Tibial nerve (tissue), 4 donors: ENCODE results near the gene HOPX. TPM values are rescaled to one million over a fixed set of nuclear protein-coding genes. Genes with fewer than 3 reads are reported as not detected.

Experiments used
- DNase-seq, 2 donors: peaks; one replicate each; pipeline ENCODE4 v3.0.0-alpha.2; 2019; ENCODE audit warnings: low spot score in 2 of 2
- H3K27ac ChIP-seq, 4 donors: fragments of 200-600 bp; sonication (generic) in 3 of 4; one replicate each; pipeline ENCODE4 v1.5.1; 2017 to 2019; ENCODE audit warnings: mild to moderate bottlenecking in 1 of 4
- H3K27me3 ChIP-seq, 2 donors: fragments of 200-600 bp; sonication (generic) in 1 of 2; one replicate each; pipeline versions ENCODE4 v1.5.1 to v1.6.0; 2017 to 2019
- H3K36me3 ChIP-seq, 3 donors: fragments of 200-600 bp; sonication (generic); one replicate each; pipeline ENCODE4 v1.5.1; 2018 to 2019
- H3K4me1 ChIP-seq, 4 donors: fragments of 200-600 bp; sonication (generic) in 3 of 4; one replicate each; pipeline ENCODE4 v1.5.1; 2017 to 2019
- H3K4me3 ChIP-seq, 4 donors: fragments of 200-600 bp; sonication (generic) in 3 of 4; one replicate each; pipeline ENCODE4 v1.5.1; 2017 to 2019; ENCODE audit warnings: mild to moderate bottlenecking in 1 of 4, moderate library complexity in 1 of 4
- H3K9me3 ChIP-seq, 4 donors: fragments of 200-600 bp; sonication (generic) in 3 of 4; one replicate each; pipeline ENCODE4 v1.5.1; 2017 to 2019
- EP300 ChIP-seq, 2 donors: sonication (generic); formaldehyde crosslinking; IDR thresholded peaks; one replicate each; pipeline ENCODE4 v1.6.1; 2017; ENCODE audit warnings: antibody characterized with exemption in 2 of 2, mild to moderate bottlenecking in 1 of 2
- POLR2A ChIP-seq, 2 donors: fragments of 450-650 bp; IDR thresholded peaks; one replicate each; pipeline ENCODE4 v1.6.1; 2017; ENCODE audit warnings: antibody characterized with exemption in 2 of 2, mild to moderate bottlenecking in 2 of 2, moderate library complexity in 2 of 2
- WGBS, 2 donors: methylation state at CpG; one replicate each; pipeline ENCODE4 v1.1.5; 2018; 5-methylcytosine and 5-hydroxymethylcytosine counted together
- total RNA-seq, 4 donors: library from RNA; depleted of rRNA; stranded (reverse); fragments of >200 nt; gene quantifications; one replicate each; pipeline ENCODE4 v1.1.0, GENCODE V29; 2016
- TF ChIP-seq, protein P1 (sequence below), 5 experiments: fragments of 200-600 bp in 3 of 5; fragments of 450-650 bp in 2 of 5; sonication (generic) in 3 of 5; IDR thresholded peaks; one replicate each; pipeline ENCODE4 v1.5.1; 2016 to 2019; ENCODE audit warnings: antibody characterized with exemption in 5 of 5, mild to moderate bottlenecking in 3 of 5, moderate library complexity in 2 of 5

HOPX gene
- total RNA-seq, 4 donors from 2014 or later = 0.63 to 2.7 (median 1.9) TPM

GRCh38 chr4:56626420-56626819 is 54.7 kb downstream of the HOPX start:
- TF ChIP-seq POLR2A (IDR thresholded peaks at IDR 0.05) (no peak), EP300 (IDR thresholded peaks at IDR 0.05) (no peak)
- TF ChIP-seq, protein P1, sequence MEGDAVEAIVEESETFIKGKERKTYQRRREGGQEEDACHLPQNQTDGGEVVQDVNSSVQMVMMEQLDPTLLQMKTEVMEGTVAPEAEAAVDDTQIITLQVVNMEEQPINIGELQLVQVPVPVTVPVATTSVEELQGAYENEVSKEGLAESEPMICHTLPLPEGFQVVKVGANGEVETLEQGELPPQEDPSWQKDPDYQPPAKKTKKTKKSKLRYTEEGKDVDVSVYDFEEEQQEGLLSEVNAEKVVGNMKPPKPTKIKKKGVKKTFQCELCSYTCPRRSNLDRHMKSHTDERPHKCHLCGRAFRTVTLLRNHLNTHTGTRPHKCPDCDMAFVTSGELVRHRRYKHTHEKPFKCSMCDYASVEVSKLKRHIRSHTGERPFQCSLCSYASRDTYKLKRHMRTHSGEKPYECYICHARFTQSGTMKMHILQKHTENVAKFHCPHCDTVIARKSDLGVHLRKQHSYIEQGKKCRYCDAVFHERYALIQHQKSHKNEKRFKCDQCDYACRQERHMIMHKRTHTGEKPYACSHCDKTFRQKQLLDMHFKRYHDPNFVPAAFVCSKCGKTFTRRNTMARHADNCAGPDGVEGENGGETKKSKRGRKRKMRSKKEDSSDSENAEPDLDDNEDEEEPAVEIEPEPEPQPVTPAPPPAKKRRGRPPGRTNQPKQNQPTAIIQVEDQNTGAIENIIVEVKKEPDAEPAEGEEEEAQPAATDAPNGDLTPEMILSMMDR (IDR thresholded peaks at IDR 0.05) = no peak
- no peaks in the 10 kb centered on the region for H3K27me3 ChIP-seq
- WGBS, 2 donors = 80 to 82% methylated on average over 1 of the region's 1 CpG
- H3K4me3 ChIP-seq = no peak overlapping the region
- DNase-seq = no peak
- peaks cover 0 to 10% (median 0%) of the 10 kb centered on the region in 4 donors for H3K9me3 ChIP-seq
- no peaks in the 10 kb centered on the region for H3K36me3 ChIP-seq
- H3K4me1 ChIP-seq = no peaks in the 10 kb centered on the region
- H3K27ac ChIP-seq = no peak overlapping the region

GRCh38 chr4:56622176-56622575 is 58.9 kb downstream of the HOPX start:
- H3K4me3 ChIP-seq = no peak overlapping the region
- no peaks in the 10 kb centered on the region for H3K36me3 ChIP-seq
- no peaks in the 10 kb centered on the region for H3K4me1 ChIP-seq
- H3K9me3 ChIP-seq = peaks cover 0 to 10% (median 0%) of the 10 kb centered on the region in 4 donors
- TF ChIP-seq POLR2A (IDR thresholded peaks at IDR 0.05) = no peak
- no peak for TF ChIP-seq EP300 (IDR thresholded peaks at IDR 0.05)
- TF ChIP-seq, protein P1 (IDR thresholded peaks at IDR 0.05) = no peak
- H3K27ac ChIP-seq = no peak overlapping the region
- no peaks in the 10 kb centered on the region for H3K27me3 ChIP-seq
- no peak for DNase-seq
- 49 to 76% methylated on average over 1 of the region's 1 CpG for WGBS, 2 donors

GRCh38 chr4:56619816-56620215 is 61.3 kb downstream of the HOPX start:
- Histone ChIP-seq H3K36me3 (no peaks in the 10 kb centered on the region), H3K4me1 (no peaks in the 10 kb centered on the region), H3K4me3 (no peak overlapping the region), H3K27me3 (no peaks in the 10 kb centered on the region), H3K9me3 (peaks cover 0 to 6% (median 0%) of the 10 kb centered on the region in 4 donors), H3K27ac (no peak overlapping the region)
- WGBS, 2 donors = 73 to 79% methylated on average over 1 of the region's 1 CpG
- DNase-seq = no peak
- TF ChIP-seq EP300 (IDR thresholded peaks at IDR 0.05) (no peak), POLR2A (IDR thresholded peaks at IDR 0.05) (no peak)
- TF ChIP-seq, protein P1 (IDR thresholded peaks at IDR 0.05) = no peak

GRCh38 chr4:56619160-56619559 is 61.9 kb downstream of the HOPX start:
- no peak for DNase-seq
- H3K27ac ChIP-seq = no peak overlapping the region
- no peaks in the 10 kb centered on the region for H3K4me1 ChIP-seq
- H3K9me3 ChIP-seq = peaks cover 0 to under 1% (median 0%) of the 10 kb centered on the region in 4 donors
- H3K27me3 ChIP-seq = no peaks in the 10 kb centered on the region
- no peak for TF ChIP-seq EP300 (IDR thresholded peaks at IDR 0.05)
- TF ChIP-seq, protein P1 (IDR thresholded peaks at IDR 0.05) = no peak
- TF ChIP-seq POLR2A (IDR thresholded peaks at IDR 0.05) = no peak
- 48 to 56% methylated on average over 2 of the region's 2 CpGs for WGBS, 2 donors
- H3K36me3 ChIP-seq = no peaks in the 10 kb centered on the region
- no peak overlapping the region for H3K4me3 ChIP-seq

DNA sequence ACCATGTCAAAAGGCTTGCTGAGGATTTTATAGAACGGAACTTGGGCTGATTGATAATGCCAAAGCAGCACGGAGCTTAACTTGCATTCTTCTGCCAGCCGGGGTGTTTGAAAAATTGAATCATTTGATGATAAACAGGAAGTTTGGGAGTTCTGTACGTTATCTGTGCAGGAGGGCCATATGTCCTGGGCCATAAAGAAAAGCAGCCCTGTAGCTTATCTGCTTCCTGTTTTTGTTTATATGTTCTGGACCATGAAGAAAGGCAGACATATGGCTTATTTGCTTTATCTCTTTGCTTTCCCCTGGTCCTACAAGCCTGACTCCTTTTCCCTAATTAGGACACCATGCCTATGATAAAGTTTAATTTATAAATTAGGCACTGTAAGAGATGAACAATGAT is 62.4 kb downstream of the HOPX start:
- Histone ChIP-seq H3K36me3 (no peaks in the 10 kb centered on the region), H3K27me3 (no peaks in the 10 kb centered on the region), H3K9me3 (no peaks in the 10 kb centered on the region), H3K4me1 (no peaks in the 10 kb centered on the region), H3K27ac (no peak overlapping the region), H3K4me3 (no peak overlapping the region)
- TF ChIP-seq POLR2A (IDR thresholded peaks at IDR 0.05) (no peak), EP300 (IDR thresholded peaks at IDR 0.05) (no peak)
- TF ChIP-seq, protein P1 (IDR thresholded peaks at IDR 0.05) = no peak
- WGBS, 2 donors = 77% methylated on average over 4 of the region's 4 CpGs
- no peak for DNase-seq
